GM19043 (cell line): Measurements from ENCODE around the gene OTUB1.
A peak's percentile ranks its signal among the peaks of the same experiment; 100 is the strongest.
"Not testable (repeated sequence)": the region's sequence is repeated elsewhere in the genome, so short reads cannot be mapped to it uniquely, and the experiment has no call there.

ENCODE experiments used
- ATAC-seq: cut with Tn5 transposase; IDR thresholded peaks from one replicate; pipeline ENCODE4 v1.9.1; 2021; ENCODE audit warnings: low read depth; ENCODE audit not compliant: unreplicated experiment

OTUB1 gene

GRCh38 chr11:63986156-63986931, at the start of gene OTUB1:
OTUB1 (plus strand) TSS chr11:63986438; CDS start chr11:63986457, 19 bp downstream.
- ATAC-seq, result peak; percentile 86

- ATAC-seq, result no peak
Observed at GRCh38 chr11:63937713-63938478, 48.3 kb upstream of the OTUB1 start.

- ATAC-seq, result peak; percentile 93
Observed at GRCh38 chr11:63938479-63939396, 47.5 kb upstream of the OTUB1 start, which contains the start of gene NAA40. NAA40 (plus strand) TSS chr11:63939002; CDS start chr11:63939097, 95 bp downstream.

- no peak for ATAC-seq
Observed at GRCh38 chr11:63939397-63939891, 46.8 kb upstream of the OTUB1 start.

DNA sequence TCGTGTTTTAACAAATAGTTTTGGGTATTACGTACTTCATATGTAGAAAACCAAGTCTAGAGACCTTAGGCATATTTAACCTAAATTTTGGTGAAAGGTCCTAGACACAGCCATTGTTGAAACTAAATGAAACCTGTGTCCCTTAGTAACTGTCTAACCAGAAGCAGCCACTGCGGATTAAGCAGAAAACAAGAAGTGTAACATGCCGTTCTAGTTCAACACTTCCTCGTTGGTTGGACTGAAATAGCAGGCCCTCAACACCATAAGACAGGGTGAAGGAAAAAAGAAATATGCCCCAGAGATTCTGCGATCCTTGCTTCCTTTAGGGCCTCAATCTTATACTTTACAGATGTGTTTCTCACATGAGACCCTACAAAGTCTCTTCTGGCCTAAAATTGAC, 45.5 kb upstream of the OTUB1 start:
- no peak for ATAC-seq

- ATAC-seq, result no peak
Observed at GRCh38 chr11:63941901-63942300, 44.3 kb upstream of the OTUB1 start.

GRCh38 chr11:63942803-63943202, 43.4 kb upstream of the OTUB1 start:
- no peak for ATAC-seq

DNA sequence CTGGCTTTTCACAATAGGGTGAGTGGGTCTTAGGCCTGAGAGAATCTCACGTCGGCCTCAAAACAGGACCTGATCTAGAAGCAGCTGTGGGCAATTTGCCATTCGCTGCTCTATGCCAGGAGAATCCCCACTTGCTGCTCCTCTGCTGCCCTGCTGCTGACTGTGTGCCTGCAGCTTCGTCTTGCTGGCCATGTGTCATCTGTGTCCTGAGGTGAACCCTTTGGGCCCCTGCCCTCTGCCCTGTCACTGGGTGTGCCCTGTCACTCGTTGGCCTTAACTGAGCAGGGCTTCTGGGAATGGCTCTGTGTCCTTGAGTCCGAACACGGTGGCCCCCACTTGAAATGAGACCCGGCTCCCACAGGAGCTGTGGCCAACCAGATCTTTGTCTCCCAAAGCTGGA, 41.3 kb upstream of the OTUB1 start:
- no peak for ATAC-seq

- no peak for ATAC-seq
Observed at GRCh38 chr11:63945477-63946163, 40.6 kb upstream of the OTUB1 start.

DNA sequence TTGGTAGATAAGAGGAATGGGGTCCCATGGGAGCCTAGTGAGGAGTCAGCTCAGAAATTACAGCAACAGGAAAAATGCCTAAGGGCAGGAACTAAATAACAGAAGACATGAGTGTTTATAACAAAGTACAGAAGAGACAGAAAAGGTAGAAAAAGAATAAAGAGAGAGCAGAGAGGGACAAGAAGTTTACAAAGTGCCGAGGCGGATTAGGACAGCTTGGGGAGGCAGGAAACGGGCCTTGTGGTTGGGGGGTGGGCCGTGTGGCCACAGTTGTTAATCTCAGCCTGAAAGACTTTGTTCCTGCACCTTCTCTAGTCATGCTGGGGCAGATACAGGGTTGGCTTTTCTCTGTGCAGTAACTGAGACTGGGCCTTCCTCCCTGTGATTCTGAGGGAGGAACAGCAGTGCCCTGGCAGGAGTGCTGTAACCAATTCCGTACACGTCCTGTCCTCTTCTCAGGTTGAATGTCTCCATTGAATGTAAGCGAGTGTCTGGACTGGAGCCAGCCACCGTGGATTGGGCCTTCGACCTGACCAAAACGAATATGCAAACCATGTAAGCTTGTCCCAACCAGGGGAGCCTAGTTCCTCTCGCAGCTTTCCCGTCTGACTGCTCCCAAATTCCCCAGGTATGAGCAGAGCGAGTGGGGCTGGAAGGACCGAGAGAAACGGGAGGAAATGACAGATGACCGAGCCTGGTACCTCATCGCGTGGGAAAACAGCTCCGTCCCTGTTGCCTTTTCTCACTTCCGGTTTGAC, 34.3 kb upstream of the OTUB1 start:
- peak; percentile 45 for ATAC-seq

DNA sequence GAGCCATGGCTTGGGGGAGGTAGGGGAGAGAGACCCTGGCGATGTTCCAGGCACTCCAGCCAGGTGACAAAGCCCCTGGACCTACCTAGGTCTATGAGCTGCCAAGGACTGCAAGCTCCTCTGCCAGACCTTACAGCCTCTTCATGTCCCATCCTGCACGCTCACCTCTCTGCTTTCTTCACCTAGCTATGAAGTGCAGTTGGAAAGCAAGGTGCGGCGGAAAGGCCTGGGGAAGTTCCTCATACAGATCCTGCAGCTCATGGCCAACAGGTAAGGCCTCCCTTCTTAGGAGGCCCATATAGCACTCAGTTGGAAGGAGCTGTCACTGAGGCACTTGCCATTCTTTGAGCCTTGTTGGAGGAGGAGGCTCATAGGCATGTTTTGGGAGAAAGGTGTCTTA, 33.7 kb upstream of the OTUB1 start:
- no peak for ATAC-seq

DNA sequence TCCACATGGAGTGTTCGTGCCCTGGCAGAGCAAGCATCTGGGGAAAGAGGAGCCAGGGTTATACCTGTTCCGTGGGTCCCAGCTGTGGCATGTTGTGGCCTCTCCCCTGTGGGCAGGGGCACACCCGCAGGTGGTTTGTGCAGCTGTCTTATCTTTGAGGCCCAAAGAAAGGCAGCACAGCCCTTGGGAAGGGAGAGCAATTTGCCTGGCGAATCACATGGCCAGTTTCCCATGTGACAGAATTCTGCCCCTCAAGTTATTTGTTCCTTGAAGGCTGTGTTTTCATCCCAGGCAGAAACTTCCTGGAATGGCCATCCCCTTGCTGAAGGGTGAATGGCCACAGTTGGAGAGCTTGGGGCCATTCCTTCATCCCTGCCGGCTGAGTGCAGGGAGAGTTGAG, 28.2 kb upstream of the OTUB1 start:
- no peak for ATAC-seq

DNA sequence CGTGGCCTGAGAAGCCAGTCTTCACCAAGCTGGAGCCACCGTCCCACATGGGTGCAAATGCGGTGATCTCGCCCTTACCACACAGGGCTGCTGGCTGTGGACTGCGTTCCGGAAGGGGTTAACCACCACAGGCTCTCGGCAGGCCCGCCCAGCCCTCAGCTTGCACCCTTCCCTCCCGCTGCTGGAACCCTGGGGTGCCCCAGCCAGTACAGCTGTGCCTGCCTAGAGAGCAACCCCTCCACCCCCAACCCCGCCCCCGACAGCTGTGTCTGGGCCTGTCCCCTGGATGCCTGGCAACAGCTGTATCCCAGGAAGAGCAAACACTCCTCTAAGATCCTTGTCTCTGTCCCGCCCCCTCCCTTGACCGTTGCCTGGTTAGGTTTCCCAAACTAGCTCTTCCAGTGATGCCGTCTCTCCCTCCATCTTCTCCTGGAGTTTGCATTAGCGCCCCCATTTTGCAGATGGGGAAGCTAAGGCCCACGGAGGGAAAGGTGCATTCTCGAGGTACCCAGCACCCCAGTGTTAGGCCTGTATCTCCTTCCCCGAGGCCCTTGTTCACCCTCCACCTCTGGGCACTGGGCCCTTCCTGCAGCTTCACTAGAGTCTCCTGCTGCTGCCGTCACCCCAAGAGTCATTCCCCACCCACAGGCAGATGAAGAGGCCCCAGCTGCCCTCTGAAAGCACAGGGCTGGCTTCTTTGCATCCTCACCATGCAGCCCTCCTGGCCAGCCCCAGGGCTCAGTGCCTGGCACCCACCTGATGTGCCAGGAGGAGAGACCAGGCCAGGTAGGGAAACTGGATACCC, 24.4 kb upstream of the OTUB1 start:
- no peak for ATAC-seq

DNA sequence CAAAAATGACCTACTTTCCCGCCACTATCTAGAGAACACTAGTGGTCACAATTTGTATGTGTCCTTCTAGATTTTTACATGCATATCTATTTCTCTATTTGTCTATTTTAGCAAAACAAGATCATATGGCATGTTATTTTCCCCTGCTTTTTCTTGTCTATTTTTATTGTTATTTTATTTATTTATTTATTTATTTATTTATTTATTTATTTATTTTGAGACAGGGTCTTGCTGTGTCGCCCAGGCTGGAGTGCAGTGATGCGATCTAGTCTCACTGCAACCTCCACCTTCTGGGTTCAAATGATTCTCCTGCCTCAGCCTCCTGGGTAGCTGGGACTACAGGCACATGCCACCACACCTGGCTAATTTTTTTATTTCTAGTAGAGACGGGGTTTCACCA, 22.3 kb upstream of the OTUB1 start:
- ATAC-seq, result not testable (repeated sequence)

DNA sequence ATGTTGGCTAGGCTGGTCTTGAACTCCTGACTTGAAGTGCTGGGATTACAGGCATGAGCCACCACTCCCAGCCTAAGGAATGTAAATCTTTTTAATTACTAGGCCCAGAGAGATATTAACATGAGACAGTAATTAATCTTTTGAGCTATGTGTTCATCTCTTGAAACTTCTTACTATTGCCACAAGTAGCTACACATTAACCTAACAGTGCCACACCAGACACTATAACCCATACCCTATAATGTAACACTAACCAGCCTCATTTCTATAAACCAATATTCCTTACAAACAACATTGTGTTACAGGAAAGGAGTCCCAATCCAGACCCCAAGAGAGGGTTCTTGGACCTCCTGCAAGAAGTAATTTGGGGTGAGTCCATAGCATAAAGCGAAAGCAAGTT, 19.8 kb upstream of the OTUB1 start:
- ATAC-seq, result no peak

DNA sequence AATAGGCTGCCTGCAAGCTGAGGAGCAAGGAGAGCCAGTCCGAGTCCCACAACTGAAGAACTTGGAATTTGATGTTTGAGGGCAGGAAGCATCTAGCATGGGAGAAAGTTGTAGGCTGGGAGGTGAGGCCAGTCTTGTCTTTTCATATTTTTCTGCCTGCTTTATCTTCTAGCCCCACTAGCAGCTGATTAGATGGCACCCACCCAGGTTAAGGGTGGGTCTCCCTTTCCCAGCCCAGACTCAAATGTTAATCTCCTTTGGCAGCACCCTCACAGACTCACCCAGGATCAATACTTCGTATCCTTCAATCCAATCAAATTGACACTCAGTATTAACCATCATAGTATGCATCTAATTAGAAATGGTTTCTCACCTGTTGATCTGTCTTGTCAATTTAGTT, 16.8 kb upstream of the OTUB1 start:
- no peak for ATAC-seq

DNA sequence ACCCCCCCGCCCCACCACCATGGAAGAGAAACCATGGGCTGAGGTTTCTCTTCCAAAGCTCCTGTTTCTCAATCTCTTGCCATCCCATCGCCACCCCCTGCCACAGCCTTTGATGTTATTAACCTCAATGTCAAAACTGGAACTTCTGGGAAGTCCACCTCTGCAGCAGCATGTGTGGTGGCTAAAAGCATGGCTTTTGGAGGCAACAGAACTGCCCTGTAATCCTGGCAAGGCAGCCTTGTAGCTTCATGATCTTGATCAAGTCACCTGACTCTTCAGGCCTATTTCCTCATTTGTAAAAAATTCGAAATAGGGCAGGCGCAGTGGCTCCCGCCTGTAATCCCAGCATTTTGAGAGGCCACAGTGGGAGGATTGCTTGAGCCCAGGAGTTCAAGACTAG, 15.3 kb upstream of the OTUB1 start:
- no peak for ATAC-seq

GRCh38 chr11:63973912-63974258, 12.4 kb upstream of the OTUB1 start:
- not testable (repeated sequence) for ATAC-seq
